ENCODE data around the gene ANKRD42.

GRCh38 chr11:83255366-83255765 is 61.9 kb downstream of the ANKRD42 start:
- TF ChIP-seq ATF2 (CRISPR knock-in tag; IDR thresholded peaks at IDR 0.05; ENCODE audit: borderline replicate concordance, low read depth): no peak
- no peak for TF ChIP-seq NFYB (CRISPR knock-in tag; conservative IDR thresholded peaks at IDR 0.05; ENCODE audit: low read depth)
- TF ChIP-seq CTCF (IDR thresholded peaks at IDR 0.05): no peak
- TF ChIP-seq SP1 (CRISPR knock-in tag; conservative IDR thresholded peaks at IDR 0.05): no peak
- no peak for TF ChIP-seq FOXJ3 (CRISPR knock-in tag; IDR thresholded peaks at IDR 0.05; ENCODE audit: borderline replicate concordance)
- no peak for TF ChIP-seq E2F5 (CRISPR knock-in tag; IDR thresholded peaks at IDR 0.05)
- TF ChIP-seq GABPB1 (CRISPR knock-in tag; IDR thresholded peaks at IDR 0.05): no peak
- no peak for TF ChIP-seq ZNF512 (CRISPR knock-in tag; IDR thresholded peaks at IDR 0.05; ENCODE audit: borderline replicate concordance)
- no peak for TF ChIP-seq CREB1 (CRISPR knock-in tag; IDR thresholded peaks at IDR 0.05)
- no peak for TF ChIP-seq MYBL2 (CRISPR knock-in tag; IDR thresholded peaks at IDR 0.05)
- no peak for TF ChIP-seq ZBTB21 (CRISPR knock-in tag; IDR thresholded peaks at IDR 0.05; ENCODE audit: borderline replicate concordance)

All from WTC11 (cell line).